Measurements from ENCODE around the gene C6orf15.

DNA sequence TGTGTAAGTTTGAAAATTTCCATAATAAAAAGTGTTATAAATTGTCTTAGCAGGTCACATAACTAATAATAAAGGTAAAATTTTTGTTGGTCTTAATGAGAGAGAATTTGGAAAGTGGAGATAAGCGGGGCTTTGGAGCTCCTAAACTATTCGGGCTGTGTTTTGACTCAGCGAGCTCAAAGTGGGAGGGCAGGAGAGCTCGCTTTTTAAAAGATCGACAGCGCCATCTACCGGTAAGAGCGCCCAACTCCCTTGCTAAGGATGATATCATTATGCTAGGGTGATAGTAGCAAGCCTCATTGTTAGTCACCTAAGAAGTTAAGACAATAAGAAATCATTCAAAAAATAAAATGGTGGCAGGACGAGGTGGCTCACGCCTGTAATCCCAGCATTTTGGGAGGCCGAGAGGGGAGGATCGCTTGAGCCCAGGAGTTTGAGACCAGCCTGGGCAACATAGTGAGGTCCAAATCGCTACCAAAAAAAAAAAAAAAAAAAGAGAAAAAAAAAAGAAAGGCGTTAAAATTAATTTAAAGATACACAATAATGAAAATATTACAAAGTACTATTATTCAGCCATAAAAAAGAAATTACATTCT is 24.8 kb downstream of the C6orf15 start:
- TF ChIP-seq, protein P1, sequence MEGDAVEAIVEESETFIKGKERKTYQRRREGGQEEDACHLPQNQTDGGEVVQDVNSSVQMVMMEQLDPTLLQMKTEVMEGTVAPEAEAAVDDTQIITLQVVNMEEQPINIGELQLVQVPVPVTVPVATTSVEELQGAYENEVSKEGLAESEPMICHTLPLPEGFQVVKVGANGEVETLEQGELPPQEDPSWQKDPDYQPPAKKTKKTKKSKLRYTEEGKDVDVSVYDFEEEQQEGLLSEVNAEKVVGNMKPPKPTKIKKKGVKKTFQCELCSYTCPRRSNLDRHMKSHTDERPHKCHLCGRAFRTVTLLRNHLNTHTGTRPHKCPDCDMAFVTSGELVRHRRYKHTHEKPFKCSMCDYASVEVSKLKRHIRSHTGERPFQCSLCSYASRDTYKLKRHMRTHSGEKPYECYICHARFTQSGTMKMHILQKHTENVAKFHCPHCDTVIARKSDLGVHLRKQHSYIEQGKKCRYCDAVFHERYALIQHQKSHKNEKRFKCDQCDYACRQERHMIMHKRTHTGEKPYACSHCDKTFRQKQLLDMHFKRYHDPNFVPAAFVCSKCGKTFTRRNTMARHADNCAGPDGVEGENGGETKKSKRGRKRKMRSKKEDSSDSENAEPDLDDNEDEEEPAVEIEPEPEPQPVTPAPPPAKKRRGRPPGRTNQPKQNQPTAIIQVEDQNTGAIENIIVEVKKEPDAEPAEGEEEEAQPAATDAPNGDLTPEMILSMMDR (IDR thresholded peaks at IDR 0.05): peak in 3 of 4 experiments; percentile 69 to 74 (median 74)
- TF ChIP-seq POLR2A (IDR thresholded peaks at IDR 0.05): no peak
- no peak for TF ChIP-seq POLR2AphosphoS5 (IDR thresholded peaks at IDR 0.05)
- TF ChIP-seq EP300 (IDR thresholded peaks at IDR 0.05): no peak

All from sigmoid colon (tissue), 4 donors.